Gastroesophageal sphincter (tissue), 4 donors: ENCODE results near the gene TRIM54. TPM values are rescaled to one million over a fixed set of nuclear protein-coding genes. Genes with fewer than 3 reads are reported as not detected.
"Not testable (repeated sequence)": the region's sequence is repeated elsewhere in the genome, so short reads cannot be mapped to it uniquely, and the experiment has no call there.

ENCODE experiments used
- ATAC-seq: fragments of 150-250 bp; one replicate; pipeline ENCODE4 v1.9.1; 2016; ENCODE audit warnings: mild to moderate bottlenecking, moderate library complexity
- H3K27ac ChIP-seq, 4 donors: fragments of 200-600 bp; sonication (generic) in 3 of 4; 1 replicate in 3 of 4; 2 replicates in 1 of 4; pipeline ENCODE4 v1.5.1; 2016 to 2019
- H3K27me3 ChIP-seq: fragments of 200-600 bp; sonication (generic); one replicate; pipeline ENCODE4 v1.5.1; 2019
- H3K36me3 ChIP-seq, 2 donors: fragments of 200-600 bp; sonication (generic); one replicate each; pipeline ENCODE4 v1.5.1; 2019; ENCODE audit warnings: control low read depth in 1 of 2
- H3K4me1 ChIP-seq, 3 donors: fragments of 200-600 bp; sonication (generic); 1 replicate in 2 of 3; 2 replicates in 1 of 3; pipeline ENCODE4 v1.5.1; 2016 to 2019; ENCODE audit warnings: control low read depth in 2 of 3
- H3K4me3 ChIP-seq, 2 donors: fragments of 200-600 bp; sonication (generic); one replicate each; pipeline ENCODE4 v1.5.1; 2019; ENCODE audit warnings: mild to moderate bottlenecking in 1 of 2, moderate library complexity in 1 of 2
- H3K9me3 ChIP-seq, 3 donors: fragments of 200-600 bp; sonication (generic); one replicate each; pipeline ENCODE4 v1.5.1; 2017 to 2019; ENCODE audit warnings: control low read depth in 2 of 3
- CTCF ChIP-seq, 4 experiments: fragments of 200-600 bp in 2 of 4; fragments of 450-650 bp in 2 of 4; sonication (generic) in 1 of 4; IDR thresholded peaks; one replicate each; pipeline ENCODE4 v1.5.1; 2017 to 2019; ENCODE audit warnings: antibody characterized with exemption in 4 of 4, mild to moderate bottlenecking in 2 of 4, moderate library complexity in 2 of 4
- EP300 ChIP-seq: sonication (generic); formaldehyde crosslinking; IDR thresholded peaks from one replicate; pipeline ENCODE4 v1.6.1; 2017; ENCODE audit warnings: antibody characterized with exemption, mild to moderate bottlenecking
- POLR2A ChIP-seq, 2 donors: fragments of 450-650 bp; IDR thresholded peaks; one replicate each; pipeline ENCODE4 v1.6.1; 2017; ENCODE audit warnings: antibody characterized with exemption in 2 of 2, mild to moderate bottlenecking in 2 of 2, moderate library complexity in 1 of 2
- POLR2AphosphoS5 ChIP-seq: sonication (generic); formaldehyde crosslinking; IDR thresholded peaks from one replicate; pipeline ENCODE4 v1.6.1; 2017; ENCODE audit warnings: antibody characterized with exemption
- whole genome bisulfite sequencing, 2 donors: methylation state at CpG; one replicate each; pipeline ENCODE4 v1.1.5; 2018; ENCODE audit warnings: low coverage in 1 of 2; 5-methylcytosine and 5-hydroxymethylcytosine counted together
- total RNA-seq, 4 donors: library from RNA; depleted of rRNA; stranded (reverse); fragments of >200 nt; gene quantifications; one replicate each; pipeline ENCODE4 v1.1.0, GENCODE V29; 2016

The TRIM54 gene
- total RNA-seq, 4 donors from 2014 or later: 0.15 to 0.31 TPM; not detected in 2

GRCh38 chr2:27265536-27265870 is 16.7 kb upstream of the TRIM54 start:
- peaks cover 0 to 42% (median 34%) of the 10 kb centered on the region in 3 donors for H3K4me1 ChIP-seq
- TF ChIP-seq CTCF (IDR thresholded peaks at IDR 0.05) (no peak), EP300 (no peak), POLR2AphosphoS5 (no peak), POLR2A (IDR thresholded peaks at IDR 0.05) (no peak)
- peaks cover 100% of the 10 kb centered on the region for H3K27me3 ChIP-seq
- H3K27ac ChIP-seq: no peak overlapping the region
- no peaks in the 10 kb centered on the region for H3K9me3 ChIP-seq
- ATAC-seq: no peak
- H3K36me3 ChIP-seq: no peaks in the 10 kb centered on the region
- no peak overlapping the region for H3K4me3 ChIP-seq

- H3K27ac ChIP-seq, H3K9me3 ChIP-seq, H3K36me3 ChIP-seq, H3K4me3 ChIP-seq, ATAC-seq: not testable (repeated sequence)
- WGBS, 2 donors: 77 to 81% methylated on average over 9 to 10 of the region's 13 CpGs
- H3K4me1 ChIP-seq: peaks cover 0 to 22% (median 17%) of the 10 kb centered on the region in 3 donors
- peaks cover 91% of the 10 kb centered on the region for H3K27me3 ChIP-seq
Observed at GRCh38 chr2:27268296-27268695, 13.9 kb upstream of the TRIM54 start.

- peaks cover 83% of the 10 kb centered on the region for H3K27me3 ChIP-seq
- no peaks in the 10 kb centered on the region for H3K9me3 ChIP-seq
- H3K4me3 ChIP-seq: no peak overlapping the region
- ATAC-seq: no peak
- TF ChIP-seq CTCF (IDR thresholded peaks at IDR 0.05) (no peak), EP300 (no peak), POLR2A (IDR thresholded peaks at IDR 0.05) (no peak), POLR2AphosphoS5 (no peak)
- H3K27ac ChIP-seq: no peak overlapping the region
- H3K4me1 ChIP-seq: peaks cover 0 to 4% (median 0%) of the 10 kb centered on the region in 3 donors
- WGBS, 2 donors: 50 to 75% methylated on average over 2 to 3 of the region's 3 CpGs
- H3K36me3 ChIP-seq: no peaks in the 10 kb centered on the region
Observed at GRCh38 chr2:27270131-27270530, 12.1 kb upstream of the TRIM54 start.

GRCh38 chr2:27270670-27271069 is 11.6 kb upstream of the TRIM54 start:
- Histone ChIP-seq H3K27ac (no peak overlapping the region), H3K4me1 (no peaks in the 10 kb centered on the region), H3K36me3 (no peaks in the 10 kb centered on the region), H3K27me3 (peaks cover 83% of the 10 kb centered on the region), H3K9me3 (no peaks in the 10 kb centered on the region), H3K4me3 (no peak overlapping the region)
- ATAC-seq: no peak
- TF ChIP-seq EP300: no peak
- TF ChIP-seq POLR2A (IDR thresholded peaks at IDR 0.05): no peak
- TF ChIP-seq POLR2AphosphoS5: no peak
- TF ChIP-seq CTCF (IDR thresholded peaks at IDR 0.05): no peak
- 58 to 100% methylated on average over 1 to 2 of the region's 2 CpGs for WGBS, 2 donors

DNA sequence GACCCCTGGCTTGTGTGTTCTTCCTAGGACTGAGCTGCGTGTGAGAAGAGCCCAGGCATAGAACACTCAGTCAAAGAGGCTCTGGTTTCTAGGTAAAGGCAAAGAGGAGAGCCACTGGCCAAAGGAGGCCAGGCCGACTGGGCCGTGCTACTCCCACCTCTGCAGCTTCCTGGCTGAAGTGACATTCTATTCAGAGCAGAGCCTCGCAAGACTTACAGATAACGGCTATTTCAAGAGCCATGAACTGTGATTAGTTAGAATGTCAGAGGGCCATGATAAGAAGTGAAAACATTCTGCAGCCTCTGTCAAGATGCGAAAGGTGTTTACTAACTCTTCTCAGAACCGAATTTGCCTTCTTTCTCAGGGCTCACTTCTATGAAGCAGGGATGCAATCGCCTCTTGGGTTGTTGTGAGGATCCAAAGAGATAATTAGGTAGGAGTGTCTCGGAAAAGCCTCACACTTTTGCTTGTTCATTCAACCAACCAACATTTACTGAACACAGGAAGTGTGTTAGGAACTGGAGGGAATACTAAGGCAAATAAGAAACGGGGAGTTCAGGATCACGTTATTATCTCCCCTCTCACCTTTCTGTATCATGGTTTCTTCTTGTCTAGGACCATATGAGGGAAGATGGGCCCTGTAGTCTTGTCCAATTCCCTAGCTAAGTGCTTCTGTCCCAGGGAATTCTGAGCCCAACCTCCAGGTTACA is 10.4 kb upstream of the TRIM54 start:
- Histone ChIP-seq H3K9me3 (no peaks in the 10 kb centered on the region), H3K36me3 (no peaks in the 10 kb centered on the region), H3K4me1 (no peaks in the 10 kb centered on the region), H3K27ac (no peak overlapping the region), H3K27me3 (peaks cover 81% of the 10 kb centered on the region), H3K4me3 (no peak overlapping the region)
- TF ChIP-seq POLR2AphosphoS5 (no peak), CTCF (IDR thresholded peaks at IDR 0.05) (no peak), POLR2A (IDR thresholded peaks at IDR 0.05) (no peak), EP300 (no peak)
- ATAC-seq: no peak
- 46 to 57% methylated on average over 10 to 11 of the region's 11 CpGs for WGBS, 2 donors

- H3K4me3 ChIP-seq, H3K9me3 ChIP-seq, ATAC-seq, H3K36me3 ChIP-seq, H3K27ac ChIP-seq, H3K4me1 ChIP-seq: not testable (repeated sequence)
- WGBS, 2 donors: 67 to 74% methylated on average over 6 of the region's 15 CpGs
- peaks cover 81% of the 10 kb centered on the region for H3K27me3 ChIP-seq
Observed at GRCh38 chr2:27272537-27273522, 9.4 kb upstream of the TRIM54 start.
